Skeletal muscle satellite cell (primary cell): Measurements from ENCODE around the gene SEBOX.

ENCODE experiments used
- H3K27me3 ChIP-seq: 2 replicates; pipeline ENCODE4 v1.7.0; 2013; ENCODE audit warnings: low read length; ENCODE audit not compliant: control insufficient read depth, insufficient read depth
- H3K36me3 ChIP-seq: 2 replicates; pipeline ENCODE4 v1.7.0; 2013; ENCODE audit warnings: mild to moderate bottlenecking, control low read depth, low read length; ENCODE audit not compliant: insufficient read depth
- H3K4me1 ChIP-seq: 2 replicates; pipeline ENCODE4 v1.7.0; 2013; ENCODE audit warnings: low read length; ENCODE audit not compliant: control insufficient read depth, insufficient read depth
- H3K4me2 ChIP-seq: 2 replicates; pipeline ENCODE4 v1.7.0; 2013; ENCODE audit warnings: mild to moderate bottlenecking, low read length
- H3K4me3 ChIP-seq: 2 replicates; pipeline ENCODE4 v1.7.0; 2013; ENCODE audit warnings: low read length
- H3K9ac ChIP-seq: 2 replicates; pipeline ENCODE4 v1.7.0; 2013; ENCODE audit warnings: mild to moderate bottlenecking, low read depth, low read length, moderate library complexity
- H3K9me3 ChIP-seq: replicated peaks from 2 replicates; pipeline ENCODE4 v1.7.0; 2013; ENCODE audit warnings: mild to moderate bottlenecking, control low read depth, low read length

The SEBOX gene

DNA sequence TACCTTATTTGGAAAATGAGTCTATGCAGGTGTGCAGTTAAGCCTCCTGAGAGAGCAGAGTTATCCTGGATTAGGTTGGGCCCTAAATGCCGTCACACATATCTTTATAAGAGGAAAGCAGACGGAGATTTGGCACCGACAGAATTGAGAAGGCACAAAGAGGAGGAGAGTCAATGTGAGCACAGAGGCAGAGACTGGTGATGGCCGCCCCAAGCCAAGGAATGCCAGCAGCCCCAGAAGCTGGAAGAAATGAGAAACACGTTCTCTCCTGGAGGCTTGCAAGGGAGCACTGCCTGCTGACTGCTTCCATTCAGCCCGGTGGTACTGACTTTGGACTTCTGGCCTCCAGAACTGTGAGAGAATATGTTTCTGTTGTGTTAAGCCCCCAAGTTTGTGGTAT is 37.8 kb upstream of the SEBOX start:
- no peak overlapping the region for H3K4me2 ChIP-seq
- H3K4me3 ChIP-seq, result no peak overlapping the region
- H3K9ac ChIP-seq, result no peak overlapping the region
- no peaks in the 10 kb centered on the region for H3K9me3 ChIP-seq
- H3K27me3 ChIP-seq, result peaks cover 4% of the 10 kb centered on the region
- H3K36me3 ChIP-seq, result no peaks in the 10 kb centered on the region
- peaks cover 24% of the 10 kb centered on the region for H3K4me1 ChIP-seq

DNA sequence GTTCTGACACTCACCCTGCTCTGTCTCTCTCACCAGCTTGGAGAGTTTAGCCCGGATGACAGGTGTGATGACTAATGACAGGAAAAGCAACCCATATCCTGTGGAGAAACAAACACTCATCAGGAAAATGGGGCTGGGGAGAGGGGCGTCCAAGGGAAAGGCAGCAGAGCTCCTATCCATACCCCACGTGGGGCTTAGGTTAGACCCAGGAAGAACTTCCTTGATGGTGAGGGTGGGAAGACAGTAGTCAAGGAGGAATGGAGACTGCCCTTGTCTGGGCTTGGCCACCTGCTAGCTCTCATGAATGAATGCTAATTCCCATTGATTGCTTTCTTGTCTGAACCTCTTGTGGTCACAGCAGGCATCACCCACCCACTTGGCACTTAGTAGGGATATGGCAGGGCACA is 37.2 kb upstream of the SEBOX start:
- Histone ChIP-seq H3K36me3 (no peaks in the 10 kb centered on the region), H3K4me1 (peaks cover 24% of the 10 kb centered on the region), H3K4me2 (no peak overlapping the region), H3K4me3 (no peak overlapping the region), H3K9ac (no peak overlapping the region), H3K9me3 (no peaks in the 10 kb centered on the region), H3K27me3 (peaks cover 4% of the 10 kb centered on the region)

DNA sequence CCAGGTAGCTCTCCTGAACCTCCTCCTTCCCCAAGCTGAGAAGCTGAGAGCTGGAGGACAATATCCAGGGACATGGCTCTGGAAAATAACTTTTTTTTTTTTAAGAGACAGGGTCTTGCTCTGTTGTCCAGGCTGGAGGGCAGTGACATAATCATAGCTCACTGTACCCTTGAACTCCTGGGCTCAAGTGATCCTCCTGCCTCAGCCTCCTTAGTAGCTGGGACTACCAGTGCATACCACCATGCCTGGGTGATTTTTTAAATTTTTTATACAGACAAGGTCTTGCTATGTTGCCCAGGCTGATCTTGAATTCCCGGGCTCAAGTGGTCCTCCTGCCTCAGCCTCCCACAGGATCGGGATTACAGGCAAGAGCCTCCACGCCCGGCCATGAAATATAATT is 34.8 kb upstream of the SEBOX start:
- H3K4me3 ChIP-seq, result no peak overlapping the region
- no peak overlapping the region for H3K9ac ChIP-seq
- no peaks in the 10 kb centered on the region for H3K36me3 ChIP-seq
- peaks cover 11% of the 10 kb centered on the region for H3K4me1 ChIP-seq
- no peaks in the 10 kb centered on the region for H3K9me3 ChIP-seq
- H3K4me2 ChIP-seq, result no peak overlapping the region
- peaks cover 3% of the 10 kb centered on the region for H3K27me3 ChIP-seq

DNA sequence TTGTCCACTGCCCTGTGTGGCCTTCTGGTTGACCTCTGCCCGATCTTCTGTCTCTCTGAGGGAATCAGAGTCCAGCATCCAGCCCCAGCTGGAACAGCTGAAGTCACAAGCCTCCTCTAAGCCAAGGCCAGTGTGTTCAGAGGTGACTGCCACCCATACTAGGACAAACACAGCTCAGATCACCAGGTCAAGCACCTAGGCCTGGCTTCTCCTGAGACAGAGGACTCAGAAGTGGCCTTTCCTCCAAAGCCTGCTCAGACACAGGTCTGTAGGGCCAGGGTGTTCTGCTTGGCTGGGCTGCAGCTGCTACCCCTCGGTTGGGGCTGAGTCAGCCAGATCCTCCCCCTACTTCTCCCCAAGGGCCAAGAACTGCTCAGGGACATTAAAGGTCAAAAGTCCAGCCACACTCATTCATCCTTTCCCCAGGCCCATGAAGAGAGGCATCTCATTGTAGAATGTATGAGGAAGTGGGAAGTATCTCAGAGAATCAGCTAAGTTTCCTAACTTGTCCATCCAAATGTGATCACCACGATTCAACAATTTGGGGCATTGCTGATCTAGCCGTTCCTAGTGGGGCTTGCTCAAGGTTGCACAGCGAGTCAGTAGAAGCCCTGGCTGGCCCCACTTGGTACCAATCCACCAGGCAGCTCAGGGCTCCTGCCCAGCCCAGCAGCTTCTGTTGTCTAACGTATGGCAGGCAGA is 33.4 kb upstream of the SEBOX start:
- Histone ChIP-seq H3K4me1 (peaks cover 7% of the 10 kb centered on the region), H3K9ac (no peak overlapping the region), H3K9me3 (no peaks in the 10 kb centered on the region), H3K4me3 (no peak overlapping the region), H3K36me3 (no peaks in the 10 kb centered on the region), H3K27me3 (no peaks in the 10 kb centered on the region), H3K4me2 (no peak overlapping the region)

DNA sequence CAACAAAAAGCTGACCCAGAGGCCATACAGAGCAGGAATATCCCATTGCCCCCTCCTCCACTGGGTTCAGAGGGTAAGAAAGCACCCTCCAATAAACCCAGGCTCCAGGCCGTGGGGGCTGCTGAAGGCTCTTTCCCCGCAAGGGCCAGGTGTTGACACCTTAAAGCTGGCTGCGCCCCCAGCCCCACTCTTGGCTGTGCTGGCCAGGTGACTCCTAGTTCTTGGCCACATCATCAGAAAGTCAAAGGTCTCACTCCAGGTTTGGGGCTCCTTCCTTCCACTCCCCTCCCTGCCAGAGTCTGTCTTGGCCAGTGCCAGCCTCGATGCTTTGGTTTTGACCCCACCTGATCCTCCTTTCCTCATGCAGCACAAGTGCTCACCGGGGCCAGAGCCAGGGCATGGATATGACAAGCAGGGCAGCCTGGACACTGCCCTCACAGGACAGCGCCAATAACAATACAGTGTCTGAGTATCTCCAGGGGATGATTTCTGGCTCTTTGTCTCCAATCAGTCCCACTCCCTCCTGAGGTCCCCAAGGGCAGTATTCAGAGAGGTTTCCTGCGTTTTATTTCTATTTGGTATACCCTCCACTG is 32.8 kb upstream of the SEBOX start:
- Histone ChIP-seq H3K4me3 (no peak overlapping the region), H3K4me2 (no peak overlapping the region), H3K27me3 (no peaks in the 10 kb centered on the region), H3K9ac (no peak overlapping the region), H3K36me3 (no peaks in the 10 kb centered on the region), H3K4me1 (peaks cover 7% of the 10 kb centered on the region), H3K9me3 (no peaks in the 10 kb centered on the region)

- no peak overlapping the region for H3K4me2 ChIP-seq
- H3K9me3 ChIP-seq, result no peaks in the 10 kb centered on the region
- no peak overlapping the region for H3K9ac ChIP-seq
- H3K4me1 ChIP-seq, result peaks cover 7% of the 10 kb centered on the region
- H3K36me3 ChIP-seq, result no peaks in the 10 kb centered on the region
- H3K27me3 ChIP-seq, result no peaks in the 10 kb centered on the region
- no peak overlapping the region for H3K4me3 ChIP-seq
These were observed 32.3 kb upstream of the SEBOX start for GRCh38 chr17:28397275-28397674.

GRCh38 chr17:28396635-28397239 is 31.7 kb upstream of the SEBOX start:
- Histone ChIP-seq H3K4me2 (no peak overlapping the region), H3K4me1 (peaks cover 7% of the 10 kb centered on the region), H3K27me3 (no peaks in the 10 kb centered on the region), H3K9ac (no peak overlapping the region), H3K36me3 (no peaks in the 10 kb centered on the region), H3K9me3 (no peaks in the 10 kb centered on the region), H3K4me3 (no peak overlapping the region)

- H3K27me3 ChIP-seq, result no peaks in the 10 kb centered on the region
- H3K4me1 ChIP-seq, result peaks cover 7% of the 10 kb centered on the region
- no peaks in the 10 kb centered on the region for H3K9me3 ChIP-seq
- H3K36me3 ChIP-seq, result peaks cover 4% of the 10 kb centered on the region
- H3K4me2 ChIP-seq, result no peak overlapping the region
- no peak overlapping the region for H3K9ac ChIP-seq
- no peak overlapping the region for H3K4me3 ChIP-seq
These were observed 31.0 kb upstream of the SEBOX start for GRCh38 chr17:28395968-28396367.

GRCh38 chr17:28395426-28395825 is 30.4 kb upstream of the SEBOX start:
- Histone ChIP-seq H3K4me1 (peaks cover 7% of the 10 kb centered on the region), H3K27me3 (no peaks in the 10 kb centered on the region), H3K4me2 (no peak overlapping the region), H3K9me3 (no peaks in the 10 kb centered on the region), H3K36me3 (peaks cover 10% of the 10 kb centered on the region), H3K4me3 (no peak overlapping the region), H3K9ac (no peak overlapping the region)

GRCh38 chr17:28394337-28395116 is 29.5 kb upstream of the SEBOX start:
- Histone ChIP-seq H3K4me1 (peaks cover 7% of the 10 kb centered on the region), H3K9ac (no peak overlapping the region), H3K4me3 (no peak overlapping the region), H3K36me3 (peaks cover 14% of the 10 kb centered on the region), H3K27me3 (no peaks in the 10 kb centered on the region), H3K9me3 (no peaks in the 10 kb centered on the region), H3K4me2 (no peak overlapping the region)

- no peaks in the 10 kb centered on the region for H3K9me3 ChIP-seq
- no peaks in the 10 kb centered on the region for H3K4me1 ChIP-seq
- no peak overlapping the region for H3K4me3 ChIP-seq
- no peak overlapping the region for H3K4me2 ChIP-seq
- no peaks in the 10 kb centered on the region for H3K27me3 ChIP-seq
- peaks cover 17% of the 10 kb centered on the region for H3K36me3 ChIP-seq
- H3K9ac ChIP-seq, result no peak overlapping the region
These were observed 27.5 kb upstream of the SEBOX start for GRCh38 chr17:28392491-28392890.
